HG02884 (cell line): ENCODE measurements around the gene BRD9.
"Not testable (repeated sequence)": the region's sequence is repeated elsewhere in the genome, so short reads cannot be mapped to it uniquely, and the experiment has no call there.

Experiments used
- ATAC-seq: cut with Tn5 transposase; IDR thresholded peaks from one replicate; pipeline ENCODE4 v1.9.1; 2021; ENCODE audit warnings: mild to moderate bottlenecking, moderate library complexity; ENCODE audit not compliant: unreplicated experiment

BRD9 gene

GRCh38 chr5:923281-923873, 30.8 kb upstream of the BRD9 start:
- peak; percentile 69 for ATAC-seq

- no peak for ATAC-seq
These were observed 30.1 kb upstream of the BRD9 start for GRCh38 chr5:922436-923280.

- ATAC-seq = no peak
These were observed 29.1 kb upstream of the BRD9 start for GRCh38 chr5:921456-922435.

GRCh38 chr5:920321-920720, 27.7 kb upstream of the BRD9 start:
- no peak for ATAC-seq

- ATAC-seq = no peak
These were observed 26.9 kb upstream of the BRD9 start for GRCh38 chr5:919356-920000.

GRCh38 chr5:918717-919116, 26.1 kb upstream of the BRD9 start:
- not testable (repeated sequence) for ATAC-seq

GRCh38 chr5:916441-917293, 24.1 kb upstream of the BRD9 start:
- ATAC-seq = no peak

- no peak for ATAC-seq
These were observed 23.3 kb upstream of the BRD9 start for GRCh38 chr5:915946-916345.

- ATAC-seq = not testable (repeated sequence)
These were observed 22.7 kb upstream of the BRD9 start for GRCh38 chr5:915346-915745.

- ATAC-seq = no peak
These were observed 22.0 kb upstream of the BRD9 start for GRCh38 chr5:914612-915011.

GRCh38 chr5:914174-914573, 21.6 kb upstream of the BRD9 start:
- no peak for ATAC-seq

GRCh38 chr5:912280-913091, 19.9 kb upstream of the BRD9 start:
- no peak for ATAC-seq

- ATAC-seq = no peak
These were observed 19.0 kb upstream of the BRD9 start for GRCh38 chr5:911601-912000.

GRCh38 chr5:910769-911160, 18.2 kb upstream of the BRD9 start:
- ATAC-seq = no peak

- no peak for ATAC-seq
These were observed 17.6 kb upstream of the BRD9 start for GRCh38 chr5:909994-910768.

GRCh38 chr5:909086-909485, 16.5 kb upstream of the BRD9 start:
- no peak for ATAC-seq

GRCh38 chr5:908172-908571, 15.6 kb upstream of the BRD9 start:
- no peak for ATAC-seq

- ATAC-seq = no peak
These were observed 14.8 kb upstream of the BRD9 start for GRCh38 chr5:907366-907910.
